HG02884 (cell line): ENCODE results near the gene ESPNL.

Source experiments
- ATAC-seq: cut with Tn5 transposase; IDR thresholded peaks from one replicate; pipeline ENCODE4 v1.9.1; 2021; ENCODE audit warnings: mild to moderate bottlenecking, moderate library complexity; ENCODE audit not compliant: unreplicated experiment

Gene ESPNL

GRCh38 chr2:238127165-238128060, 27.3 kb downstream of the ESPNL start:
- no peak for ATAC-seq

- ATAC-seq = no peak
Observed at GRCh38 chr2:238128061-238128440, 27.9 kb downstream of the ESPNL start.

GRCh38 chr2:238128534-238129001, 28.4 kb downstream of the ESPNL start:
- ATAC-seq = no peak

GRCh38 chr2:238129166-238130010, 29.2 kb downstream of the ESPNL start:
- no peak for ATAC-seq

GRCh38 chr2:238130111-238130695, 30.1 kb downstream of the ESPNL start:
- no peak for ATAC-seq

- ATAC-seq = no peak
Observed at GRCh38 chr2:238130696-238131628, 30.8 kb downstream of the ESPNL start.

- no peak for ATAC-seq
Observed at GRCh38 chr2:238131761-238132462, 31.8 kb downstream of the ESPNL start.

- ATAC-seq = no peak
Observed at GRCh38 chr2:238132463-238133450, 32.6 kb downstream of the ESPNL start.

- no peak for ATAC-seq
Observed at GRCh38 chr2:238133499-238134392, 33.6 kb downstream of the ESPNL start.

GRCh38 chr2:238134393-238134785, 34.2 kb downstream of the ESPNL start:
- ATAC-seq = no peak

- ATAC-seq = no peak
Observed at GRCh38 chr2:238135601-238136150, 35.5 kb downstream of the ESPNL start.

GRCh38 chr2:238136820-238137537, 36.8 kb downstream of the ESPNL start:
- no peak for ATAC-seq

- no peak for ATAC-seq
Observed at GRCh38 chr2:238137885-238138284, 37.7 kb downstream of the ESPNL start.

- ATAC-seq = no peak
Observed at GRCh38 chr2:238138331-238139195, 38.4 kb downstream of the ESPNL start, which contains the start of gene KLHL30. Gene KLHL30 (plus strand): TSS chr2:238138668. CDS start chr2:238140755, 2,087 bp downstream.
